GM18868 (cell line): ENCODE data around the gene GALNTL6.

Source experiments
- ATAC-seq: cut with Tn5 transposase; IDR thresholded peaks from one replicate; pipeline ENCODE4 v1.9.1; 2021; ENCODE audit warnings: mild to moderate bottlenecking, moderate library complexity; ENCODE audit not compliant: unreplicated experiment

GALNTL6 gene

DNA sequence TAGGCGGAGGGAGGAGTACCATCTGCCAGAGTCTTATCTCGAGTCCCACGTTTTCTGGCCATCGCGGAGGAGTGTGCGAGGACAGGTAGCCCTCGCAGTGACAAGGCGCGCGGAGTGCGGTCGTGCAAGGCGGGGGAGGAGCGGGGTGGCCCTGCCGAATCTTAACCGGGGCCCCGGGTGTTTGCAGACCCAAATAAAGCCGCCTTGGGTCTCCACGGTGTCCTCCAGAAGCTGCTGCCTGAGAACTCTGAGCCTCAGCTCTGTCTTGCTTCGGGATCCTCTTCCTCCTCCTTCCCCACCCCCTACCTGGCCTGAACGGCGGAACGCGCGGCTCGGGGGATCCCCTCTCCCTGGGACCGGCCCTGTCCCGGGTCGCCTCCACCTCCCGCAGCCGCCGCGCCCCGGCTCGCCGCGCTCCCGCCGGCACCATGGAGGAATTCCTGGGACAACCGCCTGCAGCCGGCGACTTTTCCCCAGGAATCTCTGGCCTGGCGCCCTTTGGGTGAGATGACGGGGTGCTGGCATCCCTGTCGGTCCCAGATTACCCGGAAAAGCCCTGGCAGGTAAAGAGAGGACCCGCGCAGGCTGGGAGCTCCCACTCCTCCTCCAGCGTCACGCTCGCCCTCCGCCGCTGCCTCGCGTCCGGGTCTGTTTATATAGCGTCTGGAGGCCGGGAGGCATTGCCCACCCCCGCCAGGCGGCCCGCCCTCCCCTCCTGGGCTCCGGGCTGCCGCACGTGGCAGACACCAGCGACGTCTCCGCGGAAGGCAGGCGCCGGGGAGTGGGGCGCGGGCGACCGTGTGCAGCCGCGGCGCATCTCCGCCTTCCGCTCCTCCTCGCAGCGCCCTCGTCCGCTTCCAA lies at the start of gene GALNTL6:
GALNTL6 (plus strand) TSS at position 740 of the 861 bp plus-strand sequence.
- peak; percentile 45 for ATAC-seq

DNA sequence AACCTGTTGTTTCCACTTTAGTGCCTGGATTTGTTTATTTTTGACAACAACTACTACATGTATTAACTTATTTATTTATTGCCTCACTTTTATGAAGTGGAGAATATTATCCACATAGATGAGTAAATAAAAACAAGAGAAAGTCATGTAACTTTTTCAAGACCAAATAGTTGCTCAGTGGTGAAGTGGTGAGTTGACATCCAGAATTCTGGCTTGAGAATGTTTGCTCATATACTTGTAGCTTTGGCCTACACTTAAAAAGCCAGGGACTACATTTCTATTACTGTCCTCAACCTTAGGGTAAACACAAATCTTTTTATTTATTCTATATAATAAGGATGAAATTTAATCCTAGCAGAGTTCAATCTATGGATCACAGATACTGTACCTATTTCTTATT lies 47.7 kb upstream of the GALNTL6 start:
- ATAC-seq = no peak

DNA sequence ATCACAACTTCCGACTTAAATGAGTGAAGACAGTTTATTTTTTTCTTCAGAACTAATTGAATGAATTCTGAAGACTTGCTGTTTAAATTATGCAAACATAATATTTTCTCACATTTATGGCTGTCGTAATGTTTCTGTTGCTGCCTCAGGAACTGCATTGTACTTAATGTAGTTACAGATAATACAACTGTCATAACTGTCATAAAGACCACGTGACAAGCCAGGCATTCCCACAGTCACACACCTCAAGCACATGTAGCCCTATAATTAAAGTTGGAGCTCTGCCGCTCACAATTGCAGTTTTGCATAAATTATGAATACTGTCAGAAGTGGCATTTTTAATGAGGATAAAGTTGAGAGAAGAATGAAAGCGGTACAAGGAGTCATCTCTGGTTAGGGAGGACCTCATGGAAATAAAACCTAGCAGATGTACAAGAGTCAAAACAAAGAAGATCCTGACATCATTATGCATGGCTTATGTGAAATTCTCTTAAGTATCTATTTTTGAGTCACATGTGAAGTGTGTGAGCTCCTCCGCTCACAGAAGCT lies 38.5 kb upstream of the GALNTL6 start:
- ATAC-seq = no peak

DNA sequence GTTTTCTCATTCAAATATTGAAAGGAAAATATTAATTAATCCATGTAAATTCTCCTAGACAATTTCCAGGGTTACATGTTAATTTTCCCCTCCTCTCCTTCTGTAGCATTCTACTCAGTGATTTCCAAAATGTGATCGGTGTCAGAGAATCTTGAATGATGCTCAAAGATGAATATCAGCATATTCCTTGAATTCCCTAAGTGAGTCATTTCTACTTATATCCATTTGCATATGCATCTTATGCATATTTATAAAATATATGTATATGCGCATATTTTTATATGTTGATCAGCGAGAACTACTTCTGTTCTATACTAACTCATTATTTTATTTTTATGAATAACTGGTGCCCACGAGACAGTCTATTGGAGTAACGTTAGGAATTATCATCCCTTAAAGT lies 33.9 kb upstream of the GALNTL6 start:
- ATAC-seq = no peak

DNA sequence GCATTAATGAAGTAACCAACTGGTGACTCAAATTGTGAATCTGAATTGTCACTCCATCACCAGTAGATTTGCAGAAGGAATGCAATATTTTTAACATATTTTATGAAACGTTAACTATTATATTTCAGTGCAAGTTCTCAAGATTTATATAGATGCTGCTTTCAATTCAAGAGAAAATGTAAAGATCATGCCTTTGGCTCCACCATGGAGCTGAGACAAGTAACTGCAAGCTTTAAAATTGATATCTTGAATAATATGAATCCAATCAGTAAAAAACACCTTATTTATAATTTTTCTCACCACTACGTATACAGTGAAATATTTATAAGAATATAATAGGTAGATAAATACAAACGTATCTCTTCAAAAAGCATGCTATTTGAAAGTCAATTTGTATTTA lies 27.8 kb upstream of the GALNTL6 start:
- ATAC-seq = no peak

DNA sequence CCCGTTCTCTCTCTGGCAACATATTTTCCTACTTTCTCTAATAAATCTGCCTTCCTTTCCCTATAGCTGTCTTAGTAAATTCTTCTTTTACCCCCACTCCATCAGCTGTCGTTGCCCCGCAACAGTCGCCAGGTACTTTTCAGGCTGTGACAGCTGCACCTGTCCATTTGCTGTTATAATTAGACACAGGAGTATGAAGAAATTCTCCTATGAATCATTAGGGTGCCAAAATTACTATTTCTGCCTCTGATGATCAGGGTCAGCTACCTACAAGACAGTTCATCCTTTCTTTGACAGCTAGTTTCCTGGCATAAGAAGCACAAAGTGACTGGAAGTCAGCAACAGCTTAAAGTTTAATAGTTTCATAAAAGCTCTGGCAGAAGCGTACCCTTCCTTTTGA lies 19.5 kb upstream of the GALNTL6 start:
- ATAC-seq = no peak

DNA sequence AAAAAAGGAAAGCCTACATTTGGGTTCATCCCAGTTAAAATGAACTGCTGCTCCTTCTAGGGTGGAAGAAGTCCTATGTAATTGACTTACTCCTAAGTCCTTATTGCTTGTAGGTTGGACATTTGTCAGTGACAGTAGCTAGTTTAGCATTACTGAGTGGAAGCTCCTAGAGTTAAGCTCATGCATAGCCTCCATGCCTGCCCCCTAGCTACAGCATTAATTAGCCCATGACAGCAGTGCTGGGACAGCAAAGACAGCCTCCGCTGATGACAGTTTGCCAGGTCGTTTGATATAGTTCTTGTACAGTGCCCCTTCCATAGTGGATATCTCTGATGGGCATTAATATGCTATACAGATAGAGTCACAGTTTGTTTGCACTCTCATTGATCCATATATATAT lies 18.7 kb upstream of the GALNTL6 start:
- no peak for ATAC-seq

DNA sequence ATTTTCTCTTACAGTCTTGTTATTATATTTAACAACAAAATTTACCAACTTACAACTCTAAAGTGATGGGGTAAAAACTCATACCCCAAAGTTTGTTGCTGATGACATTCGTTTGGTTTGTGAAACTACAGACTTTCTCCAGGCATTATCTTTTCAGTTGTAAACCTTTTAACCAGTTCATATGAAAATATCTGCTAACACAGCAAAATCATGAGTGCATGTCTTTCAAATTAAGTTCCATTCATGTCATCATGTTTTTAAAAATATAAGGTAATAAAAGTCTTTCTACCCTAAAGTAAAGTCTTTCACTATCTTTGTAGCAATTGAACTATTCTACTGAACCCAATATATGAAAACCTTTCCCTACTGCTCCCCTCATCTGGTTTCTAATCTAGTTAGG lies 3.4 kb upstream of the GALNTL6 start:
- ATAC-seq = no peak

DNA sequence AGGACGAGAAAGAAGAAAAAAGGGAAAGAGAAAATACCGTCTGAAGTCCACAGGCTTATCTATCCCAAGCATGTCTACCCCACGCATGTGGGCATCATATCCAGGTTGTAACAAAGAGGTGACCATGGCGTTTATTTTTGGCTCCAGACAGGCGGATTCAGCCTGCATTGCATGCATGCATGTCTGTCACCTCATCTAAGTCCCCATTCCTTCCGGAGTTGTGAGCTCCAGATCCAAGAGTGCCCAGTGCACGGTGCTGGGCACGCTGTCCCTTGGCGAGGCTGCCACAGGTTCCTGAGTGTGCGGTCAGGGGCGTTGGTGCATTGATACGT lies 905 bp upstream of the GALNTL6 start:
- no peak for ATAC-seq

DNA sequence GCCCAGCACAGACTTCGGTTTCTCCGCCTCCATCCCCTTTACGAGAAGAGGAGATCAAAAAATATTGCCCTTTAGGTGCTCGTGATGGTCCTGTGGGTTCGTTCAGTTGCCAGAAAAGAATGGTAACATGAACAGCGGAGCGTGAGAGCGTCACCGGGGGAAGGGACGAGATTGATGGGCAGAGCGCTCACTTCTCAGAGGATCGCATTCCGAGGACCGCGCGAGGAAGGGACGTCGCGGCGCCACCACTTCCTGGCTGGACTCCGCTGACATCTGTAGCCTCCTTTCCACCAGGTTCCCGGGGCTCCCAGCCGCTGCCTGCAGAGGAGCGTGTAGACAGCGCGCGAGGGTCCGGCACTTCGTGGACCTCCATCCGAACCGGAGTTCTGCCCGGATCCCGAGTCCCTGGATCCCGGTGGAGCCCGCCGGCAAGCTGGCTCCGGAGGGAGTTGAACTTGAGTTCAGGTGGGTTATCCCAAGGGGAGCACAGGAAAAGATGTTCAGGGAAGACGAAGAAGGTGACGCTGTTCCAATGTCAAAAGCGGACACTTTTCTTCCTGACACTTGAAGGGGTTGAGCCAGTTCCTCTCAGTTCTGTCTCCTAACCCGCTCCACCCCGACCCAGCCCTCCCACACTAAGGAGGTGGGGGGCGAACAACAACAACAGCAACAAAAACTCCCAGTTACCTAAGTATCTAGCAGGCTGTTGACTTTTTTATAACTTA lies 484 bp downstream of the GALNTL6 start:
- peak; percentile 12 for ATAC-seq

DNA sequence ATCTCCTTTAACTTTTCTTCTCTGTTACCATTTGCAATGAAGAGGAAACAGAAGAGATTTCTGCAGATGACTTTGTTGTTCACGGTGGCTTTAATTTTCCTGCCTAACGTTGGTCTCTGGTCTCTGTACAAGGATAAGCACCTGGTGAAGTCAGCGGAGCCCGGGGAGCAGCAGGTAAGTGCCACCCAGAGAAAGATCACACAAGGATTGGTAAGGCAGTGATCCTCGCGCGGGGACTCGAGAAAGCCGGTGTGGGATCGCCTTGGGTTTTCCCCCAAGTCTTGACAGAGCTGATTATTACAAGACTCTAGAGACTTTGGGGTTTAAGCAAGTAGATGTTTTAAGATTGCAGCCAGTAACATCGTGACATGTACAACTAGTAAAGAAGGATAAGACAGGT lies 1.3 kb downstream of the GALNTL6 start:
- no peak for ATAC-seq

DNA sequence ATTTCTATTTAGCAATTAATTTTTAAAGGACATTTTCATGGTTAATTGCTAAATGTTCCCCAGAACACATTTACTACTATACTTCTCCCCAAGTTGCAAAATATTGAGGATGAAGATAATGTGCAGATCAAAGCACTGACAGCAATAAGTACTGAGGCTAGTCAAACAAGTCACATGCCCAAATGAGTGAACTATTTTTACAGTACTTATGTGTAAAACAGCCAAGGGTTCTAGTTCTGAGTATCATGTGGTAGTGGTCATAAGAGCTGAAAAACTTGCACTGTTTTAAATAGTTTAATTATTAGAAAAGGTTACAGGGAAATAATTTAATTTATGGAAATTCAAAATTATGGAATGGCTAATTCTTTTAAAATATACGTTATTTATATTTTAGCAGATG lies 3.8 kb downstream of the GALNTL6 start:
- peak; percentile 53 for ATAC-seq

DNA sequence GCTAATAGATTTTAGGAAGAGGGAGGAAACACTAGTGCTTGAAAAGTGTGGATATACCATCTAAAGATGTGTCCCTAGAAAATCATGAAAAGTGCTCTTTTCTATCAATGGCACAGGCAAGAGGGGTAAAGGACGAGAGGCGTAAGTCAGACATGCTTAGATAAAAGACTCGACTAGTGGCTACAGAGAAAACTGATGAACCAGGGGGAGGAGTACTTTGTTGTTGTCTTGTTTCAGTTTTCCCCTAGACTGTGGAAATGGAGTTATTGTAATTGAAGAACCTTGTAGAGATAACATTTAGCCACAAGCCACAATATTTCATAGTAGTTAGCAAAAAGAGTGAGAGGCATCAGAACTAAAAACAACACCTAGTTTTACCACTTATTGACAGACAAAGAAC lies 21.4 kb downstream of the GALNTL6 start:
- ATAC-seq = no peak

DNA sequence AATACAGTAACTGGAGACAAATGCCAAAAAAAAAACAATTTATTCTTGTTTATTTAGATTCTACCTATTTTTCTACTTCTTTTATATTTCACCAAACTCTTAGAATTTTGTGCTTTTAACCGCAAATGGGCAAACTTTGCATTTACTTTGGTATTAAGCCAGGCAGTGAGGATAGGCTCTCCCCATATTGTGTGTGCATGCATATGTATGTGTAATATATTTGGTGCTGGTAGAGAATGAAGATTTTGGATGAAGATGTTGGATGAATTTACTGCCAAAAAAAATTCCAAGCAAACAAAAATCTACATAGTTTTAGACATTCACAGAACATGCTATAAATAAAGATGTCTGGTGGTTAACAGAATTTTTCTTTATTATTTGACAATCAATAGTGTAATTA lies 30.3 kb downstream of the GALNTL6 start:
- no peak for ATAC-seq

DNA sequence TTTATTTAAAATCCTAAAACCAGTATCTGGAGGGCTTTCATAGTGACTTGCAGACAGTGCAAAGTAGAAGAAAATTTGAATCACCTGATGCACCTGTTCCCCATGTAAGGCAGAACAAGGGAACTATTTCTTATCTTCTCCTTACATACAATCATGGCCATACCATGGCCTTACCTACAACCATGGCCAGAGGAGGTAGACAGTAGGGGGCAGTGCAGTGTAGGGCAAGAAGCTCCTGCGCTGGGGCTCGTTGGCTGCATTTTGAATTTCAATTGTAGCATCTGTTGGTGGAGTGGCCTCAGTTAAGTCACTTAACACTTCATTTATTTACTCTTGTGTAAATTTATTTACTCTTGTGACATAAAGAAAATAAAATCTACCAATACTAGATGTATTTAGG lies 33.0 kb downstream of the GALNTL6 start:
- peak; percentile 94 for ATAC-seq

DNA sequence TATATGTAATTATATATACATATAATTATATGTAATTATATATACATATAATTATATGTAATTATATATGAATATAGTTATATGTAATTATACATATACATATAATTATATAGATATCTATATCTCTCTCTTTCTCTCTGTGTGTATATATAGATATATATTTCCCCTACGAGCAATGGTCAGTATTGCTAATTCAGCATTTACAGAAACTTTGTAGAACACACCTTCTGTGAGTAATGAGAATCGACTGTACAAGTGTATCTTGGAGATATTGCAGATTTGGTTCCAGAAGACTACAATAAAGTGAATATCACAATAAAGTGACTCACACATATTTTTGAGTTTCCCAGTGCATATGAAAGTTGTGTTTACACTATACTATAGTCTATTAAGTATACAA lies 33.7 kb downstream of the GALNTL6 start:
- ATAC-seq = no peak

DNA sequence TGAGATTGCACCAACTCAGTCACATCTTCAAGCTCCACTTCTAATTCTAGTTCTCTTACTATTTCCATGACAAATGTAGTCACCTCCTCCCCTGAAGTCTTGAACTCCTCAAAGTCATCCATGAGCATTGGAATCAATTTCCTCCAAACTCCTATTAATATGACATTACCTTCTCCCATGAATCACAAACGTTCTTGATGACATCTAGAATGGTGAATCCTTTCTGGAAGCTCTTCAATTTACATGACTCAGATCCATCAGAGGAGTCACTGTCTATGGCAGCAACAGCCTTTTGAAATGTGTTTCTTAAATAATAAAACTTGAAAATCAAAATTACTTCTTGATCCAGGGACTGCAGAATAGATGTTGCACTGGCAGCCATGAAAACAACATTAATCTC lies 34.5 kb downstream of the GALNTL6 start:
- ATAC-seq = no peak

DNA sequence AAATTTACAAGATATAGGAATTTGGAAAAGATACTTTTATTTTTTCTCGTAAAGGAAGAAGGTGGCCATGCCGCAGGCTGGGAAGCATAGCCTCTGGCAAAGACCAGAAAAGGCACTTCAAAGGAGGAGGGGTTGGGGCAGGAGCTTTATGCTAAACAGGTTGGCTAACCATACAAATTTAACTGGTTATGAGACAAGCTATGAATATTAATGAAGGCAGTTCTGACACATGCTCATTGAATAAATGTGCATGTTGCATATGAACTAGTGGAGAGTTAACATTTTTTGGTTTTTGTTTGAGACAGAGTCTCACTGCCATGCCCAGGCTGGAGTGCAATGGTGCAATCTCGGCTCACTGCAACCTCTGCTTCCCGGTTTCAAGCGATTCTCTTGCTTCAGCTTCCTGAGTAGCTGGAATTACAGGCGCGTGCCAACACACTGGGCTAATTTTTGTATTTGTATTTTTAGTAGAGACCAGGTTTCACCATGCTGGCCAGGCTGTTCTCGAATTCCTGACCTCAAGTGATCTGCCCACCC lies 36.5 kb downstream of the GALNTL6 start:
- no peak for ATAC-seq

DNA sequence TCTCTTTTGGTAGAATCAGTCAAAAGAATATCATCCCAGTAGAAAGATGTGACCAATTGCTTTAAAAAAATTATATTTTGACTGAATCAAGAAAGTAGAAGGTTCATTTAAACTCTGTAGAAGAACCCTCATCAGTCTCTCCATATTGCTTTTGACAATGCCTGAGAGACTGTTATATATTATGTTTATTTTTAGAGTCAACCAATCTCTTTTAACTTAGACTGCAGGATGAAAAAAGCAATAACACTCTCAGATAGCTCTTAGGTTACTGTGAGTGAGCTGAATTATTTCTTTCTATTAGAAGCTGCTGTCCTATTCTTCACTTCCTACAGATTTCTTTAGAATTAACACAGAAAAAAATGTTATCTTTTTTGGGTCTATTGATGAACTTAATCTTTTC lies 38.1 kb downstream of the GALNTL6 start:
- ATAC-seq = no peak

DNA sequence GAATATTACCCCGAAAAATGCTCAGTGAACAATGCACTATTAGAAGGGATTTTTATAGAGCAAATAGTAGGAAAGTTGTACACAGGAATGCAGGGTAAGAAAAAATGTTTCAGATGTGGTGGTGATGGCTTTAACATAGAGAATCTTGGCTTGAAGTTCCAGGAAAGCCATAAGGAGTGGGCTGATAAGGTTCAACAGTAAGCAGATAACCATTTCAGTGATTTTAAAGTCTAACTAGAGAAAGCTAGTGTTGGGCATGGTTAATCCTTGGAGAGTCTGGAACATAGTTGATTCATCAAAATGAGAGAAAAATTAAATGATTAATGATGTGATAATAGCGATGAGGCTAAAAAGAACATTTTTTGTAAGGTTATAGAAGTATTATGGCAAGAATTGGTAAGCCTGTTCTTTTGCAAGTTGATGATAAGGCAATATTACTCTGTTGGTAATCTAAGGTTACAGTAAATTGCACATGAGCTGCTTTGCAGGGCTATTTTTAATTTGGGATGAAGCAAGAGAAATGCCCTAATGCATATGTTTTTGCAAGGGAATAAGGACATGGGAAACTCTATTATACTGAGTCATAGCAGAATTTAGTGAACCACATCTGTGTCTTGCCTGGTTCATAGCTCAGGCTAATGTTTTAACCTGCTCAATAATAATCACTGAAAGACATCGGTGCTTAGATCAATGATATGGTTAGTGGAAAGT lies 44.3 kb downstream of the GALNTL6 start:
- ATAC-seq = no peak

DNA sequence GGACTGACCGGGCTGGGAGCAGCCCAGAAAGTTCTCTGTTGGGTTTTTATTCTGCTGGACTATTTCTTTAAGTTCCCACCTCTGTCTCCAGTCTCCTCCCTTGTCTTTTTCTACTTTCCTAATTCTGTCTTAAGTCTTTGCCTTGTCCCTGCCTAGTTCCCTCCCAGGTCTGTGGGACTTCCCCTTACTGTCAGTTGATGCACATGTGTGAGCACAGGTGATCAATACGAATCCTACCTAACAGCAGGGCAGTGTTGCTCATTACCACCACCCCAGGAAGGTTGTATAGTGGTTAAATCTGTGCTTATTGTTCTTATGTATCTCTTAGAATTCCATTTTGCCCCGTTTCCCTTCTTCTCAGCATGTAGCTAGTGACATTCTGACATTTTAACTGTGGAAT lies 62.1 kb downstream of the GALNTL6 start:
- peak; percentile 40 for ATAC-seq
